Fibroblast of the aortic adventitia (primary cell): Measurements from ENCODE around the gene IGFBP1. TPM values are rescaled to one million over a fixed set of nuclear protein-coding genes. Genes with fewer than 3 reads are reported as not detected.

Experiments used
- DNase-seq: peaks from one replicate; pipeline ENCODE4 v3.0.0-alpha.2; 2010; ENCODE audit warnings: low read depth
- H3K4me3 ChIP-seq: 2 replicates; pipeline ENCODE4 v1.5.1; 2011; ENCODE audit warnings: low read depth, mild to moderate bottlenecking, control low read depth, low read length, moderate library complexity
- total RNA-seq: library from RNA; depleted of rRNA; stranded (reverse); fragments of >200 nt; gene quantifications from 2 replicates; pipeline ENCODE4 v1.2.3, GENCODE V29; 2012; ENCODE audit warnings: low replicate concordance
- TF ChIP-seq, protein P1 (sequence below): IDR thresholded peaks from 2 replicates; pipeline ENCODE4 v1.5.1; 2011; ENCODE audit warnings: mild to moderate bottlenecking, low read length, control low read depth, inconsistent platforms; ENCODE audit not compliant: insufficient read depth

IGFBP1 gene
- total RNA-seq, 1 donor: 5.3 TPM

- TF ChIP-seq, protein P1, sequence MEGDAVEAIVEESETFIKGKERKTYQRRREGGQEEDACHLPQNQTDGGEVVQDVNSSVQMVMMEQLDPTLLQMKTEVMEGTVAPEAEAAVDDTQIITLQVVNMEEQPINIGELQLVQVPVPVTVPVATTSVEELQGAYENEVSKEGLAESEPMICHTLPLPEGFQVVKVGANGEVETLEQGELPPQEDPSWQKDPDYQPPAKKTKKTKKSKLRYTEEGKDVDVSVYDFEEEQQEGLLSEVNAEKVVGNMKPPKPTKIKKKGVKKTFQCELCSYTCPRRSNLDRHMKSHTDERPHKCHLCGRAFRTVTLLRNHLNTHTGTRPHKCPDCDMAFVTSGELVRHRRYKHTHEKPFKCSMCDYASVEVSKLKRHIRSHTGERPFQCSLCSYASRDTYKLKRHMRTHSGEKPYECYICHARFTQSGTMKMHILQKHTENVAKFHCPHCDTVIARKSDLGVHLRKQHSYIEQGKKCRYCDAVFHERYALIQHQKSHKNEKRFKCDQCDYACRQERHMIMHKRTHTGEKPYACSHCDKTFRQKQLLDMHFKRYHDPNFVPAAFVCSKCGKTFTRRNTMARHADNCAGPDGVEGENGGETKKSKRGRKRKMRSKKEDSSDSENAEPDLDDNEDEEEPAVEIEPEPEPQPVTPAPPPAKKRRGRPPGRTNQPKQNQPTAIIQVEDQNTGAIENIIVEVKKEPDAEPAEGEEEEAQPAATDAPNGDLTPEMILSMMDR: no peak
- no peak for DNase-seq
These were observed 4.2 kb upstream of the IGFBP1 start for GRCh38 chr7:45884136-45884535.

DNA sequence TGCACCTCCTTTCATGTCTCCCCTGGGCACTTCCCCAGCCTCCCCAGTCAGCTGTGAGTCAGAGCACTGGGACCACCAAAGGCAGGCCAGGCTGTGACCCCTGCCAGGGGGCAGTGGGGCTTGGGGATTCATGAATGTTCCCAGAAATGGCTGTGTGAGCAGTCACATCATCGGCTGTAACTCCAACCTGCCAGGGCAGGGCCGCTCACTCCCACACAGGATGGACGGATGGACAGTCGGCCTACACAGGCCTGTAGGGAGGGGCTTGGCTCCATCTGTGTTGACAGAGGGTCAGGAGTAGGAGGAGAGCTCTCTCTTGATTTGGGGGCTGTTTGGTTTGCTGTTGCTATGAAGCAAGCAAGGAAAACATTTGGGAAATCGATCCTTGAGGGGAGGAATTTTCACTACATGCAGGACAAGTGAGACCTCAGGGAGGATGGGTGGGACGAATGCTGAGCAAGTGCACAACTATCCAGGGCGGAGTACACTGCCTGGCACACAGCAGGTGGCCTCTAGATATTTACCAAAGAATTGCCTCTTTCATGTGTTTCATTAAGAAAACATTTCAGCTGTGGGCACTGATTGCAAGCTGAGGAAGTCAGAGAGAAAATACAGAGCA lies 2.9 kb upstream of the IGFBP1 start:
- no peak for DNase-seq
- TF ChIP-seq, protein P1: no peak
- no peak overlapping the region for H3K4me3 ChIP-seq

More at GRCh38 chr7:45884136-45884535, 4.2 kb upstream of the IGFBP1 start:
- no peak overlapping the region for H3K4me3 ChIP-seq

GRCh38 chr7:45886931-45887667 lies 1.2 kb upstream of the IGFBP1 start:
- TF ChIP-seq, protein P1: no peak
- DNase-seq: no peak
- H3K4me3 ChIP-seq: no peak overlapping the region

DNA sequence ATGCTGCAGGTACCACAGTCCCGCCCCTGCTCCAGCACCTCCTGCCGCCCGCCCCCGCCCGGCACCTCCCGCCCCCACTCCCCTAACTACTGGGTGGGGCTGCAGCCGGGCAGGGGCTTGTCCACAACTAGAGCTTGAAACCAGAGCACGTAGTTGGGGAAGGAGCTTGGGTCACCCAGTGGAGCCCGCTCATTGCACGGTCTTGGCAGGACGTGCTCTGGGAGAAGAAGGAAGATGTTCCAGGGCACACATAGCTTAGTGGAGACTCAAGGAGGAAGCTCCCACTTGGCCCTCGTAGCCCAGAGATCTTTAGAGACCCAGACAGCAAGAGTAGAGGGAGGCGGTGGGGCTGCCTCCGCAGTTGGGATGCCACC lies 692 bp downstream of the IGFBP1 start:
- DNase-seq: no peak
- TF ChIP-seq, protein P1: no peak
- peak overlapping the region; percentile 52 for H3K4me3 ChIP-seq

- no peak overlapping the region for H3K4me3 ChIP-seq
- no peak for DNase-seq
- TF ChIP-seq, protein P1: no peak
These were observed 1.2 kb downstream of the IGFBP1 start for GRCh38 chr7:45889367-45890067.

- TF ChIP-seq, protein P1: no peak
- no peak for DNase-seq
- no peak overlapping the region for H3K4me3 ChIP-seq
These were observed 2.0 kb downstream of the IGFBP1 start for GRCh38 chr7:45890125-45890901.
